ENCODE measurements around the gene IARS2.

GRCh38 chr1:220060876-220061275, 33.1 kb upstream of the IARS2 start:
- TF ChIP-seq CTCF (conservative IDR thresholded peaks at IDR 0.05), result no peak
- no peak for TF ChIP-seq ZFX (IDR thresholded peaks at IDR 0.05)

Data from C4-2B (cell line).